ENCODE measurements around the gene SMIM10. TPM values are rescaled to one million over a fixed set of nuclear protein-coding genes. Genes with fewer than 3 reads are reported as not detected.

The SMIM10 gene
- total RNA-seq, 1 experiment from 2014 or later = 7.2 TPM

- ChIA-PET CTCF (no interaction called here), POLR2A (interaction anchor here (0.6 to 1.0 kb wide), 2 partner anchors 19 to 94 kb away, joined by 3 to 4 read pairs; partner anchors contain the start of gene RTL8B)
- BruUV-seq (replicated peaks) = no TSS peak
- intact Hi-C loops (cut with micrococcal nuclease; ENCODE audit: unreplicated experiment) (no loop called here), in situ Hi-C loops (cut with HindIII; ENCODE audit: low pct_unique_long_range_greater_than_20kb, low sequenced_read_pairs) (no loop called here)
- peaks cover 29% of the 10 kb centered on the region for H3K4me1 ChIP-seq (ENCODE audit: control insufficient read depth, insufficient read depth, low read length)
- H3K4me3 ChIP-seq (ENCODE audit: low read depth in 2 of 2, low read length in 2 of 2) = peak overlapping the region; percentile 65 to 85
- H3K27me3 ChIP-seq (ENCODE audit: control insufficient read depth, insufficient read depth, low read length) = no peaks in the 10 kb centered on the region; the same call in 1 of the 2 replicates
- H3K27ac ChIP-seq (ENCODE audit: low read length) = peak overlapping the region; percentile 89
- H3K36me3 ChIP-seq (ENCODE audit: control insufficient read depth, insufficient read depth, low read length) = no peaks in the 10 kb centered on the region
- DNase-seq (ENCODE audit: low read depth, low spot score) (peak; percentile 87), ATAC-seq (peak; percentile 98)
- no peaks in the 10 kb centered on the region for H3K9me3 ChIP-seq (ENCODE audit: control insufficient read depth, insufficient read depth, low read depth, low read length)
- TF ChIP-seq SIN3A (IDR thresholded peaks at IDR 0.05; ENCODE audit: borderline replicate concordance, insufficient read depth, low read depth, low read length) (no peak), POLR2AphosphoS5 (IDR thresholded peaks at IDR 0.05; ENCODE audit: low read depth, low read length) (no peak; the same call in 1 of the 2 replicates)
These were observed 13.3 kb downstream of the SMIM10 start for GRCh38 chrX:135003876-135004623.

DNA sequence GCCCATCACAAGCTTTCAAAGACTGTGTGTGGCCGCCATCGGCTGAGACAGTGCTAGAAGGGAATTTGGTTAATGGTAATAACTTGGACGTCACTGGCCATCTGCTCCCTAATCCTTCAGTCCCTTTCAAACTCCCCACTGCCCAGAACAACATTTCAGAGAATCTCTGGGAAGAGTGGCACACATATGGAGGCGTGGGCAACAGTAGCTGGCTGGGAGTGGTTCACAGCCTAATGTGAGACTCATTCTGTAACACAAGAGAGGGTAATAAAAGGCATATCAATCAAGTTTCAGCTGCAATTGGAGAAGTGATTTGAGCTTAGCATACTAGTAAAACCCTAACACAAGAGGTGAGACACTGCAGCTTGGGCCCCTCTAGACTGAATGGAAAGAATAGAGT is 15.4 kb downstream of the SMIM10 start:
- CTCF ChIA-PET = no interaction called here
- peaks cover 8% of the 10 kb centered on the region for H3K4me1 ChIP-seq (ENCODE audit: control insufficient read depth, insufficient read depth, low read length)
- no peak overlapping the region for H3K27ac ChIP-seq (ENCODE audit: low read length)
- intact Hi-C loops (cut with micrococcal nuclease; ENCODE audit: unreplicated experiment) = no loop called here
- no peak for DNase-seq (ENCODE audit: low read depth, low spot score)
- POLR2A ChIA-PET = interaction anchor here (0.6 kb wide), 1 partner anchor 1560 kb away, joined by 18 read pairs; no protein-coding TSS in a partner anchor
- H3K4me3 ChIP-seq (ENCODE audit: low read depth in 2 of 2, low read length in 2 of 2) = no peak overlapping the region
- in situ Hi-C loops (cut with HindIII; ENCODE audit: low pct_unique_long_range_greater_than_20kb, low sequenced_read_pairs) = no loop called here
- ATAC-seq = no peak
- no peaks in the 10 kb centered on the region; the same call in 1 of the 2 replicates for H3K27me3 ChIP-seq (ENCODE audit: control insufficient read depth, insufficient read depth, low read length)
- H3K9me3 ChIP-seq (ENCODE audit: control insufficient read depth, insufficient read depth, low read depth, low read length) = no peaks in the 10 kb centered on the region
- BruUV-seq (replicated peaks) = no TSS peak
- H3K36me3 ChIP-seq (ENCODE audit: control insufficient read depth, insufficient read depth, low read length) = no peaks in the 10 kb centered on the region
- TF ChIP-seq REST (IDR thresholded peaks at IDR 0.05; ENCODE audit: insufficient read depth in 1 of 2, low read depth in 2 of 2, low read length in 1 of 2) = no peak
- no peak for TF ChIP-seq SIN3A (IDR thresholded peaks at IDR 0.05; ENCODE audit: borderline replicate concordance, insufficient read depth, low read depth, low read length)
- no peak for TF ChIP-seq POLR2AphosphoS5 (IDR thresholded peaks at IDR 0.05; ENCODE audit: low read depth, low read length)
- no peak for TF ChIP-seq TCF7L2 (IDR thresholded peaks at IDR 0.05; ENCODE audit: low read depth, low read length)
- TF ChIP-seq CTCF (IDR thresholded peaks at IDR 0.05) = no peak

Data from Panc1 (cell line).